BLaER1 treated with 17β-estradiol and CSF1 and Interleukin-3, amounts not matched to agents 10 nM and 100 nM (cell line): ENCODE measurements around the gene TNNI3.
A peak's percentile ranks its signal among the peaks of the same experiment; 100 is the strongest.

Experiments
- H3K27ac ChIP-seq, 11 experiments: shearing (Covaris generic); formaldehyde crosslinking; 2 replicates each; pipeline ENCODE4 v1.8.1; 2022
- H3K27me3 ChIP-seq, 11 experiments: shearing (Covaris generic); formaldehyde crosslinking; 2 replicates each; pipeline ENCODE4 v1.8.1; 2022
- H3K36me3 ChIP-seq, 11 experiments: shearing (Covaris generic); formaldehyde crosslinking; 2 replicates each; pipeline ENCODE4 v1.8.1; 2022
- H3K4me1 ChIP-seq, 10 experiments: shearing (Covaris generic); formaldehyde crosslinking; 2 replicates each; pipeline ENCODE4 v1.8.1; 2022
- H3K4me2 ChIP-seq, 11 experiments: shearing (Covaris generic); formaldehyde crosslinking; 2 replicates each; pipeline ENCODE4 v1.8.1; 2022
- H3K4me3 ChIP-seq, 10 experiments: shearing (Covaris generic); formaldehyde crosslinking; 2 replicates each; pipeline ENCODE4 v1.8.1; 2022
- H3K9ac ChIP-seq, 11 experiments: shearing (Covaris generic); formaldehyde crosslinking; 2 replicates each; pipeline ENCODE4 v1.8.1; 2022
- H3K9me3 ChIP-seq, 11 experiments: shearing (Covaris generic); formaldehyde crosslinking; replicated peaks in 1 of 11; 2 replicates each; pipeline ENCODE4 v1.8.1; 2022
- H4K20me1 ChIP-seq, 11 experiments: shearing (Covaris generic); formaldehyde crosslinking; 2 replicates each; pipeline ENCODE4 v1.8.1; 2022
- Cebpa-rat ChIP-seq, 11 experiments: shearing (Covaris generic); IDR thresholded peaks; 2 replicates each; pipeline ENCODE4 v1.8.1; 2022

The TNNI3 gene

DNA sequence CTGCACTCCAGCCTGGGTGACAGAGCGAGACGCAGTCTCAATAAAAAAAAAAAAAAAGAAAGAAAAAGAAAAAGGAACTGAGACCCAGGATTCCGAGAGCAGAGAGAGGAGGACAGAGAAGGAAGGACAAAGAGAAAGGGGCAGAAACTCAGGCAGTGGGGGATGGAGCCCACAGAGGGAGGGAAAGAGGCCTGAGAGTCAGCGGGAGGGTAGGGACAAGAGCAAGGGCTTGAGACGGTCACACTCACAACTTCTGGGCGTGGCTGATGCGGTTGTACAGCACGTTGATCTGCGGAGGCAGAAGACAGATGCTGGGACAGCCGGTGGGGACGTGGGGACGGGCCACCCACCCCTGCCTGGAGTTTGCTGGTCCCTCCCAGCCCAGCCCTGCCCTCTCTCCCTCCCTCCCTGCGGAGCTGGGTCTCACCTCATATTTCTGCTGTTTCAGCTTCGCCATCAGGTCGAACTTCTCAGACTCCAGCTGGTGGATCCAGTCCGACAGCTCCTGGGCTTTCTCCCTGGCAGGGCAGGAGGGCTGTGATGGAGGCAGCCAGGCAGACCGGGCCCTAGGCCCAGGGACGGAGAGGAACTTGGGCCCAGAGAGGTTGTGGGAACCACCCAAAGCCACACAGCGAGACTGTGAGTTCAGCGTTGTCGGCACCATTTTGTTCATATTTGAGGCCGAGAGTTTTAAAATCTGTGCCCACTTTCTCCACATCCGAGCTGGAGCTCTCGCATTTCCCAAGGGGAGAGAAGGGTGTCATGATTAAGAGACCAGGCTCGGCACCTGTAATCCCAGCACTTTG, 23.7 kb downstream of the TNNI3 start:
- no peaks in the 10 kb centered on the region for H3K9me3 ChIP-seq
- peak overlapping the region in 10 of 11 experiments; percentile 38 to 76 (median 60); a peak in 17 of 22 replicates for H3K27ac ChIP-seq
- H3K4me1 ChIP-seq, result peaks cover 36 to 48% (median 40%) of the 10 kb centered on the region in 10 experiments
- peaks cover 0 to 44% (median 11%) of the 10 kb centered on the region in 11 experiments; a peak in 8 of 22 replicates for H3K36me3 ChIP-seq
- 0 out of 20 replicates have a peak overlapping the region, but pooled peaks of 2 of the 10 experiments have one; percentile 2 to 27 for H3K4me3 ChIP-seq
- peaks cover 0 to 24% (median 0%) of the 10 kb centered on the region in 11 experiments; a peak in 2 of 22 replicates for H4K20me1 ChIP-seq
- no peak for TF ChIP-seq Cebpa-rat (IDR thresholded peaks at IDR 0.05)
- peak overlapping the region in 10 of 11 experiments; percentile 27 to 65 (median 40); a peak in 15 of 22 replicates for H3K9ac ChIP-seq
- H3K4me2 ChIP-seq, result peak overlapping the region; percentile 30 to 84 (median 71)
- H3K27me3 ChIP-seq, result no peaks in the 10 kb centered on the region

DNA sequence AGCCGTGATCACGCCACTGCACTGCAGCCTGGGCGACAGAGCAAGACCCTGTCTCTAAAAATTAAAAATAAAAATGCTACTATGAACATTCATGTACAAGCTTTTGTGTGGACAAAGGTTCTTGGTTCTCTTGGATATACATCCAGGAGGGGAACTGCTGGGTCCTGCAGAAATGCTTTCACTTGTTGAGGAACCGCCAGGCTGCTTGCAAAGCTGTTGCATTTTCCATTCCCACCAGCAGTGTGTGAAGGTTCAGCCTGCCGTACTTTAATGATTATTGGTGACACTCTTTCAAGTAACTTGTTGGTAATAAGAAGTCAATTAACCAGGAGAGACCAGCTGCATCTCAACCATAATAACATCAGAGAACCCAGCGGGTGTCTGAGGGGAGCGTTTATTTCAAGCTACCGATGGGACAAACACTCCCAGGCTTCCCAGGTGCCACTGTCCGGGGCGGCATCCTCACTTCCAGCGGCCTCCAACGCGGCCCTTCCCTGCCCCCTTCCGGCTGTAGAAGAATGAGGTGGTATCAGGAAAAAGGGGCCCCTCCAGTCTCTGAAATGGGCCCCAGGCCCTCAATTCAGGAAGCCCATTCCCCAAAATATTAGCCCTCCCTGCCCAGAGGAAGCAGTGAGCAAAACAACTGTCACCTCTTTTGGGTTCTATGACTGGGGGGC, 24.9 kb downstream of the TNNI3 start:
- no peaks in the 10 kb centered on the region for H3K9me3 ChIP-seq
- H3K4me1 ChIP-seq, result peaks cover 36 to 44% (median 40%) of the 10 kb centered on the region in 10 experiments
- H3K9ac ChIP-seq, result 0 out of 22 replicates have a peak overlapping the region, but pooled peaks of 1 of the 11 experiments have one; percentile 65
- peaks cover 0 to 22% (median 0%) of the 10 kb centered on the region in 11 experiments; a peak in 2 of 22 replicates for H4K20me1 ChIP-seq
- TF ChIP-seq Cebpa-rat (IDR thresholded peaks at IDR 0.05), result no peak
- H3K27ac ChIP-seq, result peak overlapping the region in 6 of 11 experiments; percentile 60 to 76 (median 62); a peak in 5 of 22 replicates
- H3K27me3 ChIP-seq, result no peaks in the 10 kb centered on the region
- H3K36me3 ChIP-seq, result peaks cover 0 to 32% (median 10%) of the 10 kb centered on the region in 11 experiments; a peak in 8 of 22 replicates
- peak overlapping the region; percentile 30 to 84 (median 71); a peak in 19 of 22 replicates for H3K4me2 ChIP-seq
- H3K4me3 ChIP-seq, result no peak overlapping the region

DNA sequence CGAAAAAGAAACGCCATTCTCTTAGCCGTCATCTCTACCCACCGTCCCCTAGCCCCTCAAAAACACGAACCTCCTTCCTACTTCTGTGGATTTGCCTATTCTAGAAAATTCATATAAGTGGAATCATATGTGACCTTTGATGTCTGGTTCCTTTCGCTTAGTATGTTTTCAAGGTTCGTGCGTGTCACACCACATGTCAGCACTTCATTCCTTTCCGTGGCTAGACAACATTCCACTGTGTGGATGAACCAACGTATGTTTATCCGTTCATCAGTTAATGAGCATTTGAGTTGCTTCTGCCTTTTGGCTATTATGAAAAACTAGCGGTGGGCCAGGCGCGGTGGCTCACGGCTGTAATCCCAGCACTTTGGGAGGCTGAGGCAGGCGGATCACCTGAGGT, 26.1 kb downstream of the TNNI3 start:
- no peak for TF ChIP-seq Cebpa-rat (IDR thresholded peaks at IDR 0.05)
- Histone ChIP-seq H3K4me3 (no peak overlapping the region), H3K27me3 (no peaks in the 10 kb centered on the region)

DNA sequence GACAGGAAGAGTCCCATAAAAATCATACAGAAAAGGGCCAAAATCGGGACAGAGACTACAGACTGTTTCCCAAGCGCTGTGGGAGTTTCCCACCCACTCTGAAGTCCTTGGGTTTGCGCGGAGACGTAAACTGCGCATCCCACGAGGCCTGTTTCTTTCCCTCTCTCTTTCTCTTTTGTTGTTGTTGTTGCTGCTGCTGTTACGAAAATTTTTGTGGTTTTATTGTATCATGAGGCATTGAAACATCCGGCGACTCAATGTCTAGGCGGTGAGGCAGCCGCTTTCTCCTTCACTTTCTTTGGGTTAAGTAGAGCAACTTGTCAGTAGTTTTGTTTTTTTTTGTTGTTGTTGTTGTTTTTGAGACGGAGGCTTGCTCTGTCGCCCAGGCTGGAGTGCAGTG, 38.5 kb downstream of the TNNI3 start:
- peaks cover 0 to 12% (median 4%) of the 10 kb centered on the region in 11 experiments; a peak in 11 of 22 replicates for H3K27me3 ChIP-seq
- peaks cover 30 to 39% (median 36%) of the 10 kb centered on the region in 10 experiments for H3K4me1 ChIP-seq
- TF ChIP-seq Cebpa-rat (IDR thresholded peaks at IDR 0.05), result no peak
- peaks cover 0 to 12% (median 3%) of the 10 kb centered on the region in 11 experiments; a peak in 5 of 22 replicates for H3K36me3 ChIP-seq
- H3K27ac ChIP-seq, result peak overlapping the region in 9 of 11 experiments; percentile 76 to 94 (median 82); a peak in 14 of 22 replicates
- peak overlapping the region in 1 of 10 experiments; percentile 85; a peak in 1 of 20 replicates for H3K4me3 ChIP-seq
- peak overlapping the region in 5 of 11 experiments; percentile 80 to 99 (median 85); a peak in 4 of 22 replicates for H3K9ac ChIP-seq
- peak overlapping the region; percentile 79 to 97 (median 88) for H3K4me2 ChIP-seq
- no peaks in the 10 kb centered on the region for H3K9me3 ChIP-seq
- peaks cover 19 to 32% (median 30%) of the 10 kb centered on the region in 11 experiments for H4K20me1 ChIP-seq

More for the DNA sequence above, 26.1 kb downstream of the TNNI3 start:
- Histone ChIP-seq H3K4me2 (no peak overlapping the region), H3K9me3 (no peaks in the 10 kb centered on the region), H3K27ac (no peak overlapping the region), H3K4me1 (peaks cover 36 to 39% (median 37%) of the 10 kb centered on the region in 10 experiments), H3K36me3 (peaks cover 0 to 20% (median 5%) of the 10 kb centered on the region in 11 experiments; a peak in 8 of 22 replicates), H4K20me1 (peaks cover 0 to 18% (median 0%) of the 10 kb centered on the region in 11 experiments; a peak in 2 of 22 replicates), H3K9ac (no peak overlapping the region)

DNA sequence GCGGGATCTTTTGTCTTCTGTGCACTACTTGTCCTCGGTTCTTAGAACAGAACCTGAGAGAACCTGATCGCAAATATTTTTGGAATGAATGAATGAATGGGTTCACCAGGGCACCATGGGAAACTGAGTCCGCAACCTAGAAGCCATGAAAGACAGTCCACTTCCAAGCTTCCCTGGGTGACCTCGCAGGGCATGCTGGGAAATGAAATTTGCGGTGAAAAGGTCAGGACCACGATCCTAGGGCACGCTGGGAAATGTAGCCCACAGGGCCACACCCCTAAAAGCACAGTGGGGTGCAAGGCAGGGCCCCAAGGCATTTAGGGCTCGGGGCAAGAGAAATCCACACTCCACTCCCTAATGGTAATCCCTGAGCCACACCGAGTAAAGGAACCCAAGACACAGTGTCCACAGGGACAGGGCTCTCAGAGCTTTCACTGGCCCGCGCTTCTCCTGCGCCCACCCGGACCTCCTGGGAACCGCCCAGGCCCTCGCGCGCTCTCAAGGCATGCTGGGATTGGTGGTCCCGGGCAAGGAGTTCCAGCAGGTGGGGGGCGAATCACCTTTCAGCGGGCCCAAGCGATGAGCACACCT, 39.0 kb downstream of the TNNI3 start:
- Histone ChIP-seq H4K20me1 (peaks cover 25 to 38% (median 36%) of the 10 kb centered on the region in 11 experiments), H3K36me3 (peaks cover 0 to 16% (median 3%) of the 10 kb centered on the region in 11 experiments; a peak in 8 of 22 replicates), H3K9ac (peak overlapping the region; percentile 77 to 99 (median 85); a peak in 21 of 22 replicates), H3K9me3 (no peaks in the 10 kb centered on the region), H3K4me1 (peaks cover 35 to 44% (median 41%) of the 10 kb centered on the region in 10 experiments), H3K4me2 (peak overlapping the region; percentile 79 to 97 (median 88)), H3K4me3 (peak overlapping the region; percentile 69 to 100 (median 100)), H3K27ac (peak overlapping the region; percentile 36 to 94 (median 81); a peak in 21 of 22 replicates), H3K27me3 (peaks cover 0 to 6% (median 0%) of the 10 kb centered on the region in 11 experiments; a peak in 3 of 22 replicates)
- no peak for TF ChIP-seq Cebpa-rat (IDR thresholded peaks at IDR 0.05)

DNA sequence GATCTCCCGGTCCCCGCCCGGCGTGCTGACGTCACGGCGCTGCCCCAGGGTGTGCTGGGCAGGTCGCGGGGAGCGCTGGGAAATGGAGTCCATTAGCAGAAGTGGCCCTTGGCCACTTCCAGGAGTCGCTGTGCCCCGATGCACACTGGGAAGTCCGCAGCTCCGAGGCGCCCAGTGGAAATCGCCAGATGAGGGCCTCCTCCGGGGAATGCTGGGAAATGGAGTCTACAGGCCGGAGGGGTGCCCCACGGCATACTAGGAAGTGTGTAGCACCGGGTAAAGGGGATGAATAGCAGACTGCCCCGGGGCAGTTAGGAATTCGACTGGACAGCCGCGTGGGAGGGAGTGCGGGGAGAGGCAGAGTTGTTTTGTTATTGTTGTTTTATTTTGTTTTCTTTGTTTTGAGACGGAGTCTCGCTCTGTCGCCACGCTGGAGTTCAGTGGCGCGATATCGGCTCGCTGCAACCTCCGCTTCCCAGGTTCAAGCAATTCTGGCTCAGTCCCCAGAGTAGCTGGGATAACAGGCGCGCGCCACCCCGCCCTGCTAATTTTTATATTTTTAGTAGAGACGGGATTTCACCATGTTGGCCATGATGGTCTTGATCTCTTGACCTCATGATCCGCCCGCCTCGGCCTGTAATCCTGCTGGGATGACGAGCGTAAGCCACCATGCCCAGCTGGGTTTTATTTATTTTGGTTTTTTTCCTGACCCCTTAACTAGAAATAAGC, 39.7 kb downstream of the TNNI3 start:
- TF ChIP-seq Cebpa-rat (IDR thresholded peaks at IDR 0.05), result no peak
- peak overlapping the region; percentile 36 to 94 (median 82); a peak in 21 of 22 replicates for H3K27ac ChIP-seq
- H3K4me1 ChIP-seq, result peaks cover 42 to 51% (median 48%) of the 10 kb centered on the region in 10 experiments

DNA sequence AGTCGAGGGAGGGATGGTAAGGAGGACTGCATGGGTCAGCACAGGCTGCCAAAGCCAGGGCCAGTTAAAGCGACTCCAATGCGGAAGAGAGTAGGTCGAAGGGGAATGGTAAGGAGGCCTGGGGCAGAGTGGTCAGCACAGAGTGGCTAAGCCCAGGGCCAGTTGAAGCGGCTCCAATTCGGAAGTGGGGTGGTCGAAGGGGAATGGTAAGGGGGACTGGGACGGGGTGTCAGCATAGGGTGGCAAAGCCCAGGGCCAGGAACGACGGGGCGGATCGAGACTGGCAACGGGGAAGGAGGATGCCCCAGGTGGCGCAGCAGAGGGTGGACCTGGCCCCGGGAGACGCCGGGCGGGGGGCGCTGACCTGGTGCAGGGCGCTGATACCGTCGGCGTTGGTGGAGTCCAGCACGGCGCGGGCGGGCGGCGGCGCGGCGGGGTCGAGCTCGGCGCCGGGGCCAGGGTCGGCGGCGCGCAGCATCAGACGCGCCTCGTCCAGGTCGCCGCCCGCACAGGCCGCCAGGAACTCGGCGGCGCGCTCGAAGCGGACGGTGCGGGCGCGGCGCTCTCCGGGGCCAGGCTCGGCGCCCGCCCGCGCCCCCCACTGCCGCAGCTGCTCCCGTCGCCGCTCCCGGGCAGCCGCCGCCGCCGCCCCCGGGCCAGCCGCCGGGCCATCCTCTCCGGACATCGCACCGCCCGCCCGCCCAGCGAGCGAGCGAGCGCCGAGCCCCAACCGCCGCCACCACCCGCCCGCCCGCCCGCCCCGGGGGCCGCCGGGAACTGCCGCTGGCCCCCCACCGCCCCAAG, 40.5 kb downstream of the TNNI3 start, which contains the start of gene PPP1R12C:
PPP1R12C (minus strand) TSS at position 779 of the 804 bp plus-strand sequence; CDS start at position 685, 94 bp downstream.
- TF ChIP-seq Cebpa-rat (IDR thresholded peaks at IDR 0.05), result no peak
- peak within 1 kb of the TSS; percentile 77 to 94 (median 92) for H3K27ac ChIP-seq
- H3K4me1 ChIP-seq, result peaks cover 43 to 54% (median 50%) of the 10 kb centered on the region in 10 experiments
- peaks cover 13 to 30% (median 16%) of the 10 kb centered on the region in 11 experiments for H3K36me3 ChIP-seq
- no peaks in the 10 kb centered on the region for H3K27me3 ChIP-seq
- peak within 1 kb of the TSS; percentile 85 to 100 (median 100) for H3K4me3 ChIP-seq
- H3K9ac ChIP-seq, result peak within 1 kb of the TSS; percentile 92 to 99 (median 97)
- peak within 1 kb of the TSS; percentile 89 to 99 (median 95) for H3K4me2 ChIP-seq
- no peaks in the 10 kb centered on the region for H3K9me3 ChIP-seq
- H4K20me1 ChIP-seq, result peaks cover 39 to 52% (median 50%) of the 10 kb centered on the region in 11 experiments

More for the DNA sequence above, 39.7 kb downstream of the TNNI3 start:
- Histone ChIP-seq H3K4me3 (peak overlapping the region; percentile 69 to 100 (median 100)), H3K4me2 (peak overlapping the region; percentile 79 to 97 (median 88)), H3K9me3 (no peaks in the 10 kb centered on the region), H4K20me1 (peaks cover 31 to 44% (median 43%) of the 10 kb centered on the region in 11 experiments), H3K36me3 (peaks cover 5 to 22% (median 9%) of the 10 kb centered on the region in 11 experiments; a peak in 21 of 22 replicates), H3K9ac (peak overlapping the region; percentile 77 to 99 (median 96)), H3K27me3 (peaks cover 0 to 1% (median 0%) of the 10 kb centered on the region in 11 experiments; a peak in 1 of 22 replicates)
